Germinal center (tissue), 1 donor: Measurements from ENCODE around the gene USH1G.
"Not testable (repeated sequence)": the region's sequence is repeated elsewhere in the genome, so short reads cannot be mapped to it uniquely, and the experiment has no call there.

Experiments used
- DNase-seq: peaks from one replicate; pipeline ENCODE4 v3.0.0; 2012; ENCODE audit warnings: mixed read lengths, low spot score

The USH1G gene

GRCh38 chr17:74922694-74923537 lies at the start of gene USH1G:
USH1G (minus strand) TSS chr17:74923255; CDS start chr17:74923073, 182 bp downstream.
- no peak for DNase-seq

DNA sequence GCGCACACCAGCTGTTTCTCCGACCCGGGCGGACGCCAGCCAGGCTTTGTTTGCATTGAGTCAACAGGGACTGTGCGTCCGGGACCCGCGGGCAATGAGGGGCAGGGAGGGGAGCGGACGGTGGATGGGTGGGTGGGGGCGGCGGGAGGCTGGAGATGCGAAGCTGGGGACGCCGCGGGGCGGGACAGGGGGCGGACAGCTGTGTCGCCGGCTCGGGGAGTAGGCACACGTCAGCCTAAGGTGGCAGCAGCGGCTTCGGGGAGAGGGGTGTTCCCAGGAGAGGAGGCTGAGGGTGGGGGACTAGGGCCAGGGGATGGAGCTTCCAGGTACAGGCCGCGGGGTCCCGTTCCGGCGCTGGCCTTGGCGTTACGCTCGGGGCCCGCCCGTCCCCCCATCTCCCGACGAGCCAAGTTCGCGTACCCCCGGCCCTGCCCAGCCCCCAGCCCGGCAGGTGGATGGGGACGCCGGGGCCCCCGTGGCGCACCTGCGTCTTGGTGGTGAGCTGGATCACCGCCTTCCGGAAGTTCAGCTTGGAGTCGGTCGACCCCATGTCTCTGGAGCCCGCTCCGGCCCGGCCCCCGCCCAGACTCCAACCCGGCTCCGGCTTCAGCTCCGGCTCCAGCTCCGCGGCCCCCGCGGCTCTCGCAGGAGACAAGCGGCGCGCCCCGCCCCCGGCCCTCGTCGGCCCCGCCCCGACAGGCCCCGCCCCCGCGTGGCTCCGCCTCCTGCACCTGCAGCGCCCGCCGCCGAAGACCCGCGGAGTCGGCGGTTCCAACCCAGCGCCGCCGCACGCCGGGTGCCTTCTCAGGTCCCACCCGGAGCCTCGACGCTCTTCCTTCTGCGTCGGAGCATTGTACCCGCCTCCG lies 49.3 kb upstream of the USH1G start, which contains the start of gene HID1:
Gene HID1, minus strand, starts transcription at position 653 of the 866 bp plus-strand sequence. Its CDS starts 103 bp downstream, at position 550.
- peak; percentile 88 for DNase-seq

GRCh38 chr17:74971842-74972106 lies 48.7 kb upstream of the USH1G start:
- no peak for DNase-seq

GRCh38 chr17:74971069-74971841 lies 48.2 kb upstream of the USH1G start:
- DNase-seq, result no peak

- DNase-seq, result no peak
Observed at GRCh38 chr17:74970395-74970794, 47.3 kb upstream of the USH1G start.

GRCh38 chr17:74969501-74969900 lies 46.4 kb upstream of the USH1G start:
- DNase-seq, result not testable (repeated sequence)

- DNase-seq, result no peak
Observed at GRCh38 chr17:74968361-74968780, 45.3 kb upstream of the USH1G start.

DNA sequence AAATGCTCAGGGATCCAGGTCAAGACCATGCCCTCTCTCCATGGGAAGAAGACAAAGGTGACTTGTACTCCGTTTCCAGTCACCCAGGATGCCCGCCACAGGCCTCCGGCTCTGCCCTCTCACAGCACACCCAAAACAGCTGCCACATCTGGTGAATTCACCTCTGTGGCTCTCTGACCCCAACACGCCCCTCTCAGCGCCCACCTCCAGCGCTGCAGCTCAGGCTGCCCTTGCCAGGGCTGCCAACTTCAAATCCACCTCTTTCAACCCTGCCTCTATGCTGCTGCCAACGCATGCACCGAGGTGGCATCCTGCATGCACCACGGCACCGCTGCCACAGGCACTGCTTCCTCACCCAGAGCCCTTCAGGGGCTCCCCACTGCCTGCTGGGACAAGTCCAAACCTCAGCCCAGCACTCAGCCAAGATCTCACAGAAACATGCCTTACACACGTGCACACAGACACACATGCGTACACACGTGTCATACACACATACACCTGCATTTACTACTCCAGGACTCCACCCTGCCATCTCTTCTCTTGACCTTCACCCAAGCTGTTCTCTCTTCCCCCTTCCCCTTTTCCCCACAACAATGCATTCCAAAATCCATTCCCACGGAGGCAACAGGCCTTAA lies 42.0 kb upstream of the USH1G start:
- no peak for DNase-seq

DNA sequence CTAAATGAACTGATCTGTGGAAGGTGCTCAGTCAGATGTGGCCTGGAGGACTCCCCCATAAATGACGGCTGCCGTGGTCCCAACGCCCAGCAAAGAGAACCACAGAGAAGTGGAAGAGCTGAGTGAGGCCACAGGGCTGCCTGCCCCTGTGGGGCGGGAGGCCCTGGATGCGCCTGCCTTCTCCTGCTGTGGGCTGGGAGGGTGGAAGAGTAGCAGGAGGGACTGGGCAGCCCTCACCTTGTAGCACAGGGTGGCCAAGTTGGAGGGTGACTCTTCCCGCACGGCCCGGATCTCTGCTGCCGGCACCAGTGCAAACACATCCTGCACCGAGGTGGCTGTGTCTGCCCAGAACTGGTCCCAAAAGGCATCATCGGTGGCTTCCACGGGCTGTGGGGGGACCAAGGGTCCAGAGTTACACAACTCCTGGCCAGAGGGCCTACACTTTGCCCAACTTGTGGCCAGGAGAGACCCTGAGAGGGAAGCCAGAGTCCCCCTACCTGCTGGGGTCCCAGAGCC lies 41.2 kb upstream of the USH1G start:
- DNase-seq, result no peak

GRCh38 chr17:74963656-74964055 lies 40.6 kb upstream of the USH1G start:
- no peak for DNase-seq

DNA sequence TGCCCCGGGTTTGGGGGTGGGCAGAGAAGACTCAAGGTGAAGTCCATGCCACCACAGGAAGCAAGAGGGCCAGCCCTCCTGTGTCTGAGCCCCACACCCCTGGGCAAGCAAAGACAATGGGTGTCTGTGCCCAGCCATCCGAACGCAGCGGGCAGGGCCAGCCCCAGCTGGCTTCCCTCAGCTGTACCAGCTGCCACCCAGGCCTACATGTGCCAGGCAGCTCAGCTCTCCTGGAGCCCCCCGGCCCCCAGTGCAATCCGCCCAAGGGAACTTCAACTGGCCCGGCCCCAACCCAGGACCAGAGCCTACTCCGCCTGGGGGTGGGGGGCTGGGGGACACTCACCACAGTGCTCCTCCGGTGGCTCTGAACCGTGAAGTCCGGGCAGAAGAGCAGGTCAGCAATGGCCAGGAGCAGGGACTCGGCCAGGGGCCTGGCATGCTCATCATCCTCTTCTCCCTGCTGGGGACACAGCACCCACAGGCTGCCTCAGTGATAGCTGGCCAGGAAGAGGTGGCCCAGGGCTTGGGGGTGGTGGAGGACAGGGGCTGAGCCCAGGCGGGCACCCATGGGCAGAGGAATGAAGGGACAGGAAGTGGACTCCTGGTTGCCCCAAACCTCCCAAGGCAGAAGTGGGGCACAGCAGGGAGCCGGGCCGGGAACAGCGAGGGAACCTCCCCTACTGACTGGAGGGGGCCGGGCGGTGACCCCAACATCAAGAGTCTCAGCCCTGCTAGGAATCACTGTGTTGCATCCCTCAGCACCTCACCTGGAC lies 39.8 kb upstream of the USH1G start:
- DNase-seq, result no peak

GRCh38 chr17:74961657-74962350 lies 38.7 kb upstream of the USH1G start:
- DNase-seq, result peak; percentile 80

DNA sequence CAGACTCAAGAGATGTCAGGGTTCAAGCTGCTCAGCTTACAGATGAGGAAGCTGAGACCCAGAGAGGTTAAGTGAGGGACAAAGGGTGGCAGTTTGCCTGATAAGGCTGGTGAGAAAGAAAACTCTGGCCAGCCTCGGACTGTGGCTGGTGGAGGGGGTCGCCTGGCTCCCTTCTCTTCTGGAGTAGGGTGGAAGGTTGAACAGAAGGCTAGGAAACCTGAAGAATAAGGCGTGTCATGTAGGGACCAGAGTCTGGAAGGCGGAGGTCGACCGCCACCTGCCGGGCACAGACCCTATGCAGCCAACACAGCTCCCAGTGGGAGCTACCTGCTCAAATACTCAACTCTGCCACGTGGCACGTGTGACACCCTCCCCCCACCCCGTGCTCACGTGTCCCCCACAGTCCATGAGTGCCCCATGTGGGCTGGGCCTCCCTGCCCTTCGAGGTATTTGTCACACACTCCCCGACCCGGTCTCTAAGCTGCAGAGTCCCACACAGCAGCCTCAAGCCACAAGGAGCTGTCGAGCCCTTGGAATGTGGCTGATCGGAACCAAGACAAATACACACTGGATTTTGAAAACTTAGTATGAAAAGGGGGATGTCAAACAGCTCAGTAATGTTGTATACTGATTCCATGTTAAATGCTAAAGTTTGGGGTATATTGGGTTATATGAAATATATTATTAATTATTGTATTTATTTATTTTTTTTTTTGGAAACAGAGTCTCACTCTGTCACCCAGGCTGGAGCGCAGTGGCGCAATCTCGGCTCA lies 37.7 kb upstream of the USH1G start:
- peak; percentile 75 for DNase-seq

GRCh38 chr17:74959826-74960515 lies 36.9 kb upstream of the USH1G start:
- no peak for DNase-seq

GRCh38 chr17:74957935-74958740 lies 35.1 kb upstream of the USH1G start:
- peak; percentile 80 for DNase-seq

- no peak for DNase-seq
Observed at GRCh38 chr17:74956093-74956492, 33.0 kb upstream of the USH1G start.

GRCh38 chr17:74954665-74955421 lies 31.8 kb upstream of the USH1G start:
- no peak for DNase-seq
